ENCODE measurements around the gene QSOX2. TPM values are rescaled to one million over a fixed set of nuclear protein-coding genes. Genes with fewer than 3 reads are reported as not detected.

Gene QSOX2
- total RNA-seq, 2 donors from 2014 or later = 8.8 to 22.7 TPM

DNA sequence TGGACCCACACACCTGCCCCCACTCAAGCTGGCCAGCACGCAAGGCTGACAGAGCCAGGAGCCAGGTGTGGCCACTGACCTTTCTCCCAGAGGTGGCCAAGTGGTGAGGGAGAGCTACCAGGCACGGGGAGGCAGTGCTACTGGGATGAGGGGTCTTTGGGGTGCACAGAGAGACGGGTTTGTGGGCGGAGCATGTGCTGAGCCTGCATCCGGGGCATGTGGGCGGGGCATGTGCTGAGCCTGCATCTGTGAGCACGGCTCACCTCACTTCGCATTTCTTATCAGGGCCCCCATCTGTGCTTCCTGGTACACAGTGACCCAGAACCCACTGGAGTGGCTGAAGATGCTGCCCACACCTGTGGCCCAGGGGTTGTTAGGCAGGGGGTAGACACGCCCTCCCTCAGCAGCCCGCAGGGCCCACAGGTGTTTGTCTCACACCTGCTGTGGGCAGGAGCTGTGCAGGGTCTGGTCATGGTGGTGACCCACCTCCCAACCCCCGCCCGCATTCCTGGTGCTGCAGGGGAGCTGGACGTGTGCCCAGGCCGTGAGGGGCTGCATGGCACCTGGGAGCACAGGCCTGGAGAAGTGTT is 36.8 kb upstream of the QSOX2 start:
- intact Hi-C loops (cut with DNase I) = no loop called here
- Histone ChIP-seq H3K27me3 (no peaks in the 10 kb centered on the region), H3K4me3 (no peak overlapping the region), H3K36me3 (replicated peaks in 1 of 2; ENCODE audit: insufficient read depth in 1 of 2, low read depth in 2 of 2) (no peaks in the 10 kb centered on the region), H3K9me3 (no peaks in the 10 kb centered on the region), H3K4me1 (peaks cover 24% of the 10 kb centered on the region), H3K27ac (peak overlapping the region; percentile 74 to 87 (median 84))
- peak; percentile 56 to 76 (median 74) for DNase-seq
- peak; percentile 27 for ATAC-seq
- no peak for TF ChIP-seq CTCF (IDR thresholded peaks at IDR 0.05)
- no peak for TF ChIP-seq POLR2A (IDR thresholded peaks at IDR 0.05)
- WGBS, 2 donors = 27 to 38% methylated on average over 8 to 14 of the region's 14 CpGs

DNA sequence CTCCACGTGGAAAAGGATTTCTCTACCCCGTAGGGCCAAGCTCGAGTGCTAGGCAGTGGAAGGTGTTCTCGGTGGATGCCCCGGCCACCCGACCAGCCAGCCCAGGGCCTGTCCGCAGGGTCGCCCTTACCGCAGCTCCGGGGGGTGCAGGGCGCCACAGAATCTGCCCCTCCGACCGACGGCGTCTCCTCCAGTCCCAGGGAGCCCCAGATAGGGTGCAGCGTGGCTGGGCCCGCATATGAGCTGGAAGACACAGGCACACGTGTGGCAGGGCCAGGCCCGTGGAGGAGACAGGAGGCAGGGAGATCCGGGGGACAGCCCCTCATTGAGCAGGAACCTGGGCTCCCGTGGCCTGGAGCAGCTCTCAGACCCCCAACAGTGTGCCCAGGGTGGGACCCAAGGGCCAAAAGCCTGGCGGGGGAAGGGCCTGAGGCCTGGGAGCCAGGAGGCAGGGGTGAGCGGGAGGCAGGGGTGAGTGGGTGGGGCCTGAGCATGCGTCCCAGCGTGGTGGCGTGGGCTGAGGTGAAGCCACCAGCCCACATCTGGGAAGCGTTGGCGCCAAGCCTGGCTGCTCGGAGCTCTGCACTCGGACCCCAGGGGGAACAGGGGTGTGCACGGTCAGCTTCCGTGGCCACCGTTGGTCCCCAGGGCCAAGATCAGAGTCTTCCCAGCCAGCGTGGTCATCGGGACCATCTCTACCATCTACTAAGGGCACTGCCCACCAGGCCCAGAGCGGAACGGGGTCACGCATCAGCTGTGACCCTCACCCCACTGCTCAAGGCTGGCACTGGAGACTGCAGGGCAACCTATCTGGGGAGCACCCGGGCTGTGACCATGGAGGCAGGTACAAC is 36.0 kb upstream of the QSOX2 start:
- H3K27ac ChIP-seq = peak overlapping the region; percentile 74 to 87 (median 84)
- 85 to 86% methylated on average over 20 to 38 of the region's 39 CpGs for WGBS, 2 donors

GRCh38 chr9:136280535-136281315 is 35.1 kb upstream of the QSOX2 start:
- WGBS, 2 donors = 93% methylated on average over 14 to 16 of the region's 16 CpGs
- intact Hi-C loops (cut with DNase I) = no loop called here
- Histone ChIP-seq H3K27ac (no peak overlapping the region), H3K4me1 (peaks cover 24% of the 10 kb centered on the region), H3K4me3 (no peak overlapping the region), H3K9me3 (no peaks in the 10 kb centered on the region), H3K27me3 (no peaks in the 10 kb centered on the region), H3K36me3 (replicated peaks in 1 of 2; ENCODE audit: insufficient read depth in 1 of 2, low read depth in 2 of 2) (no peaks in the 10 kb centered on the region)
- ATAC-seq = no peak
- DNase-seq = no peak
- TF ChIP-seq POLR2A (IDR thresholded peaks at IDR 0.05) = no peak
- TF ChIP-seq CTCF (IDR thresholded peaks at IDR 0.05) = no peak

More for the DNA sequence above, 36.0 kb upstream of the QSOX2 start:
- DNase-seq (no peak), ATAC-seq (no peak)
- no peaks in the 10 kb centered on the region for H3K27me3 ChIP-seq
- no peak overlapping the region for H3K4me3 ChIP-seq
- intact Hi-C loops (cut with DNase I) = no loop called here
- H3K9me3 ChIP-seq = no peaks in the 10 kb centered on the region
- H3K4me1 ChIP-seq = peaks cover 24% of the 10 kb centered on the region
- TF ChIP-seq POLR2A (IDR thresholded peaks at IDR 0.05) (no peak), CTCF (IDR thresholded peaks at IDR 0.05) (no peak)
- H3K36me3 ChIP-seq (replicated peaks in 1 of 2; ENCODE audit: insufficient read depth in 1 of 2, low read depth in 2 of 2) = no peaks in the 10 kb centered on the region

- H3K4me3 ChIP-seq = no peak overlapping the region
- no peaks in the 10 kb centered on the region for H3K9me3 ChIP-seq
- no peak for TF ChIP-seq POLR2A (IDR thresholded peaks at IDR 0.05)
- TF ChIP-seq CTCF (IDR thresholded peaks at IDR 0.05) = no peak
- ATAC-seq (no peak), DNase-seq (no peak)
- intact Hi-C loops (cut with DNase I) = loop anchor here (5.0 kb wide), 1 partner anchor 102 kb away; no protein-coding TSS in a partner anchor
- peaks cover 24% of the 10 kb centered on the region for H3K4me1 ChIP-seq
- no peaks in the 10 kb centered on the region for H3K36me3 ChIP-seq (replicated peaks in 1 of 2; ENCODE audit: insufficient read depth in 1 of 2, low read depth in 2 of 2)
- 81 to 95% methylated on average over 4 to 5 of the region's 6 CpGs for WGBS, 2 donors
- H3K27ac ChIP-seq = no peak overlapping the region
- H3K27me3 ChIP-seq = no peaks in the 10 kb centered on the region
Measured at GRCh38 chr9:136279471-136279870, 33.9 kb upstream of the QSOX2 start.

All from body of pancreas (tissue), 4 donors.